ENCODE results near the gene C4orf17. TPM values are rescaled to one million over a fixed set of nuclear protein-coding genes. Genes with fewer than 3 reads are reported as not detected.

C4orf17 gene
- total RNA-seq, 1 donor from 2014 or later = not detected

DNA sequence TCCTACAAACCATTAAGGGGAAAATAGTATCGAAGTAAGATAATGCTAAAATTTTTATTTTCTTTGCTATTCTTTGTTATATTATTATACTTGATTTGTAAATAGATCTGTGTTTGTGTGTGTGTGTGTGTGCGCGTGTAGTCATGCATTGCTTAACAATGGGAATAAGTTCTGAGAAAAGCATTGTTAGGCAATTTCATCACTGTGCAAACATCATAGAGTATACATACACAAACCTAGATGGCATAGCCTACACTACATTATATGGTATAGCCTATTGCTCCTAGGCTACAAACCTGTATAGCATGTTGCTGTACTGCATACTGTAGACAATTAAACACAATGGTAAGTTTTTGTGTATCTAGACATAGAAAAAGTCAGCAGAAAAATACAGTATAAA, 80.9 kb downstream of the C4orf17 start:
- no peak for DNase-seq (ENCODE audit: low spot score)
- Mint-ChIP-seq H3K4me3 (ENCODE audit: low read depth) (no peak overlapping the region), H3K9me3 (no peaks in the 10 kb centered on the region), H3K27me3 (ENCODE audit: low read depth) (peaks cover 2% of the 10 kb centered on the region), H3K36me3 (ENCODE audit: low read depth) (no peaks in the 10 kb centered on the region), H3K4me1 (ENCODE audit: low read depth) (no peaks in the 10 kb centered on the region), H3K27ac (no peak overlapping the region)
- intact Hi-C loops (cut with micrococcal nuclease) = no loop called here

Other genes with a start within 250 kb of the C4orf17 start
- not detected in 2 replicates for gene ADH1A, start 220.0 kb upstream of the C4orf17 start, total RNA-seq
- gene ADH1B, start 189.6 kb upstream of the C4orf17 start, total RNA-seq = not detected in 2 replicates
- gene ADH1C, start 158.3 kb upstream of the C4orf17 start, total RNA-seq = not detected in 2 replicates
- not detected in 2 replicates for gene ADH7, start 75.7 kb upstream of the C4orf17 start, total RNA-seq
- gene TRMT10A, start 53.0 kb downstream of the C4orf17 start, total RNA-seq = 7.9 and 8.4 TPM in 2 replicates
- gene MTTP, start 63.8 kb downstream of the C4orf17 start, total RNA-seq = not detected in 2 replicates
- not detected in 2 replicates for gene C4orf54, start 146.8 kb downstream of the C4orf17 start, total RNA-seq